GM18502 (cell line): Measurements from ENCODE around the gene TSSK6.

Source experiments
- ATAC-seq: cut with Tn5 transposase; IDR thresholded peaks from one replicate; pipeline ENCODE4 v1.9.1; 2021; ENCODE audit warnings: mild to moderate bottlenecking; ENCODE audit not compliant: unreplicated experiment, poor library complexity

TSSK6 gene

GRCh38 chr19:19545707-19546106 is 30.4 kb upstream of the TSSK6 start:
- ATAC-seq = no peak

DNA sequence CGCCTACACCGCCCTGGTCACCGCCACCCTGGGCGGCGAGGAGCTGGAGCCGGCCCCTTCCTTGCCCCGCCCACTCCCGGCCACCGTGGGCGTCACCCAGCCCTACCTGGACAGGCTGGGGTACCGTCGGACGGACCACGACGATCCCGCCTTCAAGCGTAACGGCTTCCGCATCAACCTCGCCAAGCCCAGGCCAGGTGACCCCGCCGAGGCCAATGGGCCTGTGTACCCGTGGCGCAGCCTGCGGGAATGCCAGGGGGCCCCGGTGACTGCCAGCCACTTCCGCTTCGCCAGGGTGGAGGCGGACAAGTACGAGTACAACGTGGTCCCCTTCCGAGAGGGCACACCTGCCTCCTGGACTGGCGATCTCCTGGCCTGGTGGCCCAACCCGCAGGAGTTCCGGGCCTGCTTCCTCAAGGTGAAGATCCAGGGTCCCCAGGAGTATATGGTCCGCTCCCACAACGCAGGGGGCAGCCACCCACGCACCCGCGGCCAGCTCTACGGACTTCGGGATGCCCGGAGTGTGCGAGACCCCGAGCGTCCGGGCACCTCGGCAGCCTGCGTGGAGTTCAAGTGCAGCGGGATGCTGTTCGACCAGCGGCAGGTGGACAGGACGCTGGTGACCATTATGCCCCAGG is 29.7 kb upstream of the TSSK6 start:
- no peak for ATAC-seq

GRCh38 chr19:19544257-19544953 is 29.1 kb upstream of the TSSK6 start:
- ATAC-seq = no peak

DNA sequence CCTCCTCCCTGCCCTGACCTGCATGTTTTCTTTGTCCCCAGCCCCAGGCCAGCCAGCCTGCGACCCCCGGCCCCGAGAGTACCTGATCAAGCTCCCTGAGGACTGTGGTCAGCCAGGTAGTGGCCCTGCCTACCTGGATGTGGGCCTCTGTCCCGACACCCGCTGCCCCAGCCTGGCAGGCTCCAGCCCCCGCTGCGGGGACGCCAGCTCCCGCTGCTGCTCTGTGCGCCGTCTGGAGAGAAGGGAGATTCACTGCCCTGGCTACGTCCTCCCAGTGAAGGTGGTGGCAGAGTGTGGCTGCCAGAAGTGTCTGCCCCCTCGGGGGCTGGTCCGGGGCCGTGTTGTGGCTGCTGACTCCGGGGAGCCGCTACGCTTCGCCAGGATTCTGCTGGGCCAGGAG is 28.3 kb upstream of the TSSK6 start:
- no peak for ATAC-seq

DNA sequence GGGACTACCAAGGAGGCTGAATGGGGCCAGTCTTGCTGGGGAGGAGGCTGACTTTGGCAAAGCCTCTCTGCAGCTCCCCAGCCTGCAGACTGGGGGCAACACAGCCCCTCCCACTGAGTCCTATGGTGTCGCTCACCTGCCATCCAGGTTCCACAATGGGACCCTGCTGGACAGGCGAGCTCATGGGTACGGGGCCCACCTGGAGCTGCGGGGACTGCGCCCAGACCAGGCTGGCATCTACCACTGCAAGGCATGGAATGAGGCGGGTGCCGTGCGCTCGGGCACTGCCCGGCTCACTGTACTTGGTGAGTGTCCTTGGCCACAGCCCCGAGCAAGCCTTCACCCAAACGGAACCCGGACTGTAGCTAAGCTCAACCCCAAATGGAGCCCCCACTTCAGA is 27.8 kb upstream of the TSSK6 start:
- ATAC-seq = no peak

- no peak for ATAC-seq
These were observed 27.2 kb upstream of the TSSK6 start for GRCh38 chr19:19542507-19542906.

DNA sequence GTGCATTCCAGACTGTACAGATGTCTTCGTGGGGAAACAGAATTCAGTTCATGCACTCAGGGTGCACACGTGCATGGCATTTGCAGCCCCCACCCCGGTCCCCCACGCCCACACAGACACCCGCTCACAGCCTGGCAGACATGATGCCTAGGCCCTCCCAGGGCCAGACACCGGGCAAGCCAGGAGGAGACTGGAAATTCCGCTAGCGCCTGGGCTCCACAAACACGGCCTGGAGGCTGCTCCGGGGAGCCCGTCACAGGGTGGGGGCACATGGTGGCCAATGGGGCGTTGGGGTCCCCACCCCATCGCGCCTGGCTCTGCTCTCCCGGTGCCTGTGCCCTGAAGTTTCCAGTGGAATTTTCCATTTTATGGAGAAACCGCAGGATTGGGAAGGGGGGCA is 26.3 kb upstream of the TSSK6 start:
- no peak for ATAC-seq

DNA sequence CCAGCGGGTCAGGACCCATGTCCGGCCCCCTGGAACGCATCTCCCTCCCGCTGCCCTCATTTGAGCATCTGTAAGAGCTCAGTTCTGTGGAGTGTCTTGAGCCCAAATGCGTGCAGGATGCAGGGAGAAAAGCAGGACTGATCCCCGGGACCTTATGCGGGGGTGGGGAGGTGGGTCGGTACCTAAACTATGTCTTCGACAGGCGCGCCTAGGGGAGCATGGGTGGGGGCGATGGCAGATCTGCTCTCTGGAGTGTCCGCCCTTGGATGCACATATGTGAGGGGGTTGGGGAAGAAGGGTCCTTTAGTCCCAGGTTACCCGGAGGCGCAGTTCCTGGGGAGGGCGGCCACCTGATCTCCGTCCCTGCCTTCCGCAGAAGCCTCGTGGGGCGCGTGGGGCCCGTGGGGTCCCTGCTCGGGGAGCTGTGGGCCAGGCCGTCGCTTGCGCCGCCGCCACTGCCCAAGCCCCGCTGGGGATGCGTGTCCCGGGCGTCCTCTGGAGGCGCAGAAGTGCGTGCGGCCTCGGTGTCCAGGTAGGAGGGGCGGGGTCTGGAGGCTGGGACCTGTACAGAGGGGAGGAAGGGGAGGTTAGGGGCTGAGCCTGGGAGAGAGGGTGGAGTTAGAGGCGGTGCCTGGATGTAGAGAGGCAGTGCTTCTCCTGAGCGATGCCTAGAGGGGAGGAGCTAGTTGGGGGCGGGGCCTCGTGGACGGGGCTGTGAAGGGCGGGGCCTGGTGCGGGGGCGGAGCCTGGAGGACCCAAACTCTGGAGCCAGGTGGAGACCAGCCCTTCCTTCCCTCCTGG is 25.6 kb upstream of the TSSK6 start:
- ATAC-seq = peak; percentile 58

- no peak for ATAC-seq
These were observed 24.8 kb upstream of the TSSK6 start for GRCh38 chr19:19540064-19540714.

- ATAC-seq = no peak
These were observed 24.3 kb upstream of the TSSK6 start for GRCh38 chr19:19539698-19540063.

DNA sequence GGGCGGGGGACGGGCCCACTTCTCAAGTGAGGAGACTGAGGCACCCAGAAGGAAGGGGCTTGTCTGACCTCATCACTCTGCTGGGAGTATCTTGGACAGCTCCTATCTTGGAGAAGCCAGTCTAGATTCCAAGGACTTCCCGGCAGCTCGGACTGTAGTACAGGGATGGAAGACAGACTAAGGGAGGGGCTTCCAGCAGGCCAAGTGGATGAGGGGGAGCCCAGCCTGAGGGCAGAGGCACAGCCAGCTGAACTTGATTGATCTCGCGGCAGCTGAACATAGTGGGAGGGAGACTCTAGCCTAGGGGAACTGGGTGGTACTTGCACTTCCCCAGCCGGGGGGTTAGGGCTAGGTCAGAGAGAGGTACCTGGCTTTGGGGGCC is 23.4 kb upstream of the TSSK6 start:
- ATAC-seq = no peak

DNA sequence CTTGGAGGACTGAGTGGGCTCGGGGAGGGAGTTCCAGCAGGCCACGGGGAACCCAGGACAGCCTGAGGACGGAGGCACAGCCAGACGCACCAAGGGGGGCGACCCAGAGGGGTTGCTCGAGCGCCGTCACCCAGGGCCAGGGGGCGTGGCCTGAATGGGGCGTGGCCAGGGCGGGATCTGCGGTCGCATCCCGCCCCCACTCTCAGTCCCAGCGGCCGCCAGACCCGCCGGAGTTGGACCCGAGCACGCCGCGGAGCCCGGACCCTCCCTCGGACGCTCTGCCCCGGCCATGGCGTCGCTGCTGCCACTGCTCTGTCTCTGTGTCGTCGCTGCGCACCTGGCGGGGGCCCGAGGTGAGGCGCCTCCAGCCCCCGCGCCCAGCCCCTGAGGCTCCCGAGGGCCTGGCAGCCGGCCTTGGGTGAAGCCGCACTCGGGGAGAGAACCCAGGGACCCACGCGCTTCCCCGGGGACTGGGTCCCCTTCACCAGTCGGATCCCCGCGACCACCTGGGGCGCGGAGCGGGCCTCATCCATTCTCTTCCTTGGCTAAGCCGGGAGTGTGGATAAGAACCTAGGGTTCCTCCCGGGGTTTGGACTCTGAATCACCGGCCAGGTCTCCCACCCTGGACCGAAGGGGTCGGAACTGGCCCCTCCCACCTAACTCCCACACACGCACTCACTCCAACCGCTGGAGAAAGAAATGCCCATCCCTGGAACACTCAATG is 22.9 kb upstream of the TSSK6 start, which contains the start of gene CILP2:
Gene CILP2, plus strand, starts transcription at position 205 of the 724 bp plus-strand sequence. Its CDS starts 85 bp downstream, at position 290.
- ATAC-seq = no peak

- ATAC-seq = no peak
These were observed 22.0 kb upstream of the TSSK6 start for GRCh38 chr19:19537075-19538048.

DNA sequence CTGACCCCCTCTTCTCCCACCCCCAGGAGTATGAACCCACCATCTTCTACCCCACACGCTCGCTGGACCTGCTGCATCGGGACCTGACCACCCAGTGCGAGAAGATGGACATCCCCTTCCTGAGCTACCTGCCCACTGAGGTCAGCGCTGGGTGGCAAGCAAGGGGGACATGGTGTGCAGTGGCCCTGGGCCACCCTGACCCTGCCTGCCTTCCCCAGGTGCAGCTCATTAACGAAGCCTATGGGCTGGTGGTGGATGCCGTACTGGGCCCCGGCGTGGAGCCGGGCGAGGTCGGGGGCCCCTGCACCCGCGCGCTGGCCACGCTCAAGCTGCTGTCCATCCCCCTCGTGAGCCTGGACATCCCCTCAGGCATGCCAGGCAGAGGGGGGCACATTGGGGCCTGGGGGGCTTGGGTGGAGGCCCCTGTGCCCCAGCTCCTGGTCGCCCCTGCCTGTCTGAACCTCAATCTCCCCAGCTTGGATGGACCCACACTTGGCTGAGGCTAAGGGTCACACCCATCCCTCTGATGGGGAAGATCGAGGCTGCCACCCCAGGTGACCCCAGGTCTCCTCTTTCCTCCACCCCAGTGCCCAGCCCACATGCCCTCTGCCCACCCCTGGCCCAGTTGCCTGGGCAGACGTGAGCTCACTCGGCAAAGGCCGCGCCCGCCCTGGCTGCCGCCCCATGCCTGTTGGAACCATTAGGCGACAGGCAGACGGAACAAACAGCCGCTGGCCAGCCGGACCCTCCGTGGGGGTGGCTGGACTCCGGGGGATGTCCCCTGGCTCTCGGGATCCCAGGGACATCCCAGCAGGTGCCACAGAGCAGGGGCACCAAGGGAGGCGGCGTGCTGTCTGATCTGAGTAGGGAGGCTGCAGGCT is 20.2 kb upstream of the TSSK6 start:
- ATAC-seq = no peak

DNA sequence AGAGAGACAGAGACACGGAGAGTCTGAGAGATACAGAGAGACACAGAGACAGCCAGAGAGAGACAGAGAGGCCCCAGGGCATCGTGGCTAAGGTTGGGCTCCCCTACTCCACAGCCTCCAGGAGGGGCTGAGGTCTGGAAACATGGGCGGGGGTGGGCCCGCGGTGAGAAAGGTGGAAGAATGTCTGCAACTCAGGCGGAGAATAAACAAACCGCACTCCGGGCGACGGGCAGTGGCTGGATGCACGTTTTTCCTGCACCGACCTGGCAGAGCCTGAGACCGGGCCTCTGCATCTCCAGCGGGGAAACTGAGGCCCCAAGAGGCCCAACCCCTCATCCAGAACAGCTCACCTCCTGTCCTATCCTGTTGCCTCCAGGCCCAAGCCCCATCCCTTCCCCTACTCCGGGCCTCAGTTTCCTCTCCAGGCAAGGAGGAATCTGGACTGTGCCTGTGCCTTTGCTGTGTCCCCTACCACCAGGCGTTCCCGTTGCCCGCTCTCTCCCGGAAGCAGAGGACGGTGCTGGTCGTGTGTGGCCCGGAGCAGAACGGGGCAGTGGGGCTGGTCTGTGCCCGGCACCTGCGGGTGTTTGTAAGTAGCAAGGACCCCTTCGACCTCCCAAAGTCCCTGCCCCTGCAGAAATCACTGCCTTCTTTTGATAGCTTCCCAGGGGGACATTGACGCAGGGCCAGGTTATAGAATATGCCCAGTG is 19.4 kb upstream of the TSSK6 start:
- ATAC-seq = no peak

GRCh38 chr19:19533841-19534240 is 18.5 kb upstream of the TSSK6 start:
- no peak for ATAC-seq
